ENCODE measurements around the gene TNKS1BP1.

Gene TNKS1BP1

DNA sequence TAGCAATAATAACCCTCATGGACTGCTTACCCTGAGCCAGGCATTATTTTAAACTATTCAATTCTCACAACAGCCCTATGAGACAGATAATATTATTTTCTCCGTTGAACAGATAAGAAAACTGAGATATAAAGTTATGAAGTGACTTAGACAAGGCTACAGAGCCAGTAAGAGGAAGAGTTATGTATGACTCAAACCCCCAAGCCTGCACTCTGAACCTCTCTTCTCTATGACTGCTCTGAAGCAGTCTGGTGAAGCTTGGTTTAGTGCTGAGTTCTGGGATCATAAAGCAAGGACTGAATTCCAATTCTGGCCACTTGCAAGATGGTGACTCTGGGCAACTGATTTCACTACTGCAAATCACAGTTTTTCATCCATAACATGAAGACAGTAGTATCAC, 34.5 kb downstream of the TNKS1BP1 start:
- Histone ChIP-seq H3K9me3 (ENCODE audit: control insufficient read depth, insufficient read depth, low read length) (no peaks in the 10 kb centered on the region), H3K4me1 (ENCODE audit: control insufficient read depth, low read length) (no peaks in the 10 kb centered on the region), H3K9me2 (replicated peaks; ENCODE audit: control insufficient read depth, low read length) (no peaks in the 10 kb centered on the region; the same call in 1 of the 2 replicates), H3K27me3 (ENCODE audit: control insufficient read depth, low read length) (peaks cover 15% of the 10 kb centered on the region; the same call in 1 of the 2 replicates), H3K4me3 (ENCODE audit: low read length) (no peak overlapping the region), H4K20me1 (ENCODE audit: control insufficient read depth, insufficient read depth, low read depth, low read length) (no peaks in the 10 kb centered on the region), H3K27ac (ENCODE audit: low read depth, low read length) (no peak overlapping the region), H3F3A (ENCODE audit: control insufficient read depth, insufficient read depth) (no peaks in the 10 kb centered on the region), H3K4me2 (ENCODE audit: low read length) (no peak overlapping the region), H3K79me2 (ENCODE audit: control insufficient read depth, low read length) (no peaks in the 10 kb centered on the region), H3K36me3 (ENCODE audit: control insufficient read depth, low read length) (no peaks in the 10 kb centered on the region)
- TF ChIP-seq, protein P1, sequence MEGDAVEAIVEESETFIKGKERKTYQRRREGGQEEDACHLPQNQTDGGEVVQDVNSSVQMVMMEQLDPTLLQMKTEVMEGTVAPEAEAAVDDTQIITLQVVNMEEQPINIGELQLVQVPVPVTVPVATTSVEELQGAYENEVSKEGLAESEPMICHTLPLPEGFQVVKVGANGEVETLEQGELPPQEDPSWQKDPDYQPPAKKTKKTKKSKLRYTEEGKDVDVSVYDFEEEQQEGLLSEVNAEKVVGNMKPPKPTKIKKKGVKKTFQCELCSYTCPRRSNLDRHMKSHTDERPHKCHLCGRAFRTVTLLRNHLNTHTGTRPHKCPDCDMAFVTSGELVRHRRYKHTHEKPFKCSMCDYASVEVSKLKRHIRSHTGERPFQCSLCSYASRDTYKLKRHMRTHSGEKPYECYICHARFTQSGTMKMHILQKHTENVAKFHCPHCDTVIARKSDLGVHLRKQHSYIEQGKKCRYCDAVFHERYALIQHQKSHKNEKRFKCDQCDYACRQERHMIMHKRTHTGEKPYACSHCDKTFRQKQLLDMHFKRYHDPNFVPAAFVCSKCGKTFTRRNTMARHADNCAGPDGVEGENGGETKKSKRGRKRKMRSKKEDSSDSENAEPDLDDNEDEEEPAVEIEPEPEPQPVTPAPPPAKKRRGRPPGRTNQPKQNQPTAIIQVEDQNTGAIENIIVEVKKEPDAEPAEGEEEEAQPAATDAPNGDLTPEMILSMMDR (IDR thresholded peaks at IDR 0.05; ENCODE audit: low read depth, low read length, poor library complexity, severe bottlenecking) = no peak
- no peak for TF ChIP-seq EZH2phosphoT487 (IDR thresholded peaks at IDR 0.05; ENCODE audit: borderline replicate concordance, low read length)

GRCh38 chr11:57288771-57289579, 35.8 kb downstream of the TNKS1BP1 start:
- H3K27me3 ChIP-seq (ENCODE audit: control insufficient read depth, low read length) = peaks cover 15% of the 10 kb centered on the region; the same call in 1 of the 2 replicates
- no peaks in the 10 kb centered on the region for H3K4me1 ChIP-seq (ENCODE audit: control insufficient read depth, low read length)
- H3K4me3 ChIP-seq (ENCODE audit: low read length) = no peak overlapping the region
- H3K27ac ChIP-seq (ENCODE audit: low read depth, low read length) = no peak overlapping the region
- H3K79me2 ChIP-seq (ENCODE audit: control insufficient read depth, low read length) = no peaks in the 10 kb centered on the region
- no peak overlapping the region for H3K4me2 ChIP-seq (ENCODE audit: low read length)
- no peaks in the 10 kb centered on the region for H3F3A ChIP-seq (ENCODE audit: control insufficient read depth, insufficient read depth)
- no peaks in the 10 kb centered on the region for H3K36me3 ChIP-seq (ENCODE audit: control insufficient read depth, low read length)
- H3K9me3 ChIP-seq (ENCODE audit: control insufficient read depth, insufficient read depth, low read length) = no peaks in the 10 kb centered on the region
- H4K20me1 ChIP-seq (ENCODE audit: control insufficient read depth, insufficient read depth, low read depth, low read length) = no peaks in the 10 kb centered on the region
- TF ChIP-seq, protein P1 (IDR thresholded peaks at IDR 0.05; ENCODE audit: low read depth, low read length, poor library complexity, severe bottlenecking) = no peak
- no peak for TF ChIP-seq EZH2phosphoT487 (IDR thresholded peaks at IDR 0.05; ENCODE audit: borderline replicate concordance, low read length)
- no peaks in the 10 kb centered on the region; the same call in 1 of the 2 replicates for H3K9me2 ChIP-seq (replicated peaks; ENCODE audit: control insufficient read depth, low read length)

- no peak overlapping the region for H3K4me2 ChIP-seq (ENCODE audit: low read length)
- no peaks in the 10 kb centered on the region for H3K9me3 ChIP-seq (ENCODE audit: control insufficient read depth, insufficient read depth, low read length)
- H3K27ac ChIP-seq (ENCODE audit: low read depth, low read length) = no peak overlapping the region
- H3F3A ChIP-seq (ENCODE audit: control insufficient read depth, insufficient read depth) = no peaks in the 10 kb centered on the region
- H3K4me1 ChIP-seq (ENCODE audit: control insufficient read depth, low read length) = no peaks in the 10 kb centered on the region
- no peaks in the 10 kb centered on the region for H4K20me1 ChIP-seq (ENCODE audit: control insufficient read depth, insufficient read depth, low read depth, low read length)
- no peaks in the 10 kb centered on the region for H3K36me3 ChIP-seq (ENCODE audit: control insufficient read depth, low read length)
- H3K4me3 ChIP-seq (ENCODE audit: low read length) = no peak overlapping the region
- TF ChIP-seq, protein P1 (IDR thresholded peaks at IDR 0.05; ENCODE audit: low read depth, low read length, poor library complexity, severe bottlenecking) = no peak
- TF ChIP-seq EZH2phosphoT487 (IDR thresholded peaks at IDR 0.05; ENCODE audit: borderline replicate concordance, low read length) = no peak
- H3K79me2 ChIP-seq (ENCODE audit: control insufficient read depth, low read length) = no peaks in the 10 kb centered on the region
- H3K9me2 ChIP-seq (replicated peaks; ENCODE audit: control insufficient read depth, low read length) = no peaks in the 10 kb centered on the region; the same call in 1 of the 2 replicates
- H3K27me3 ChIP-seq (ENCODE audit: control insufficient read depth, low read length) = peaks cover 15% of the 10 kb centered on the region; the same call in 1 of the 2 replicates
Observed at GRCh38 chr11:57287884-57288283, 36.9 kb downstream of the TNKS1BP1 start.
